Stimulated activated CD8-positive, alpha-beta memory T cell treated with anti-CD3 and anti-CD28 coated beads, Interleukin-7, amount 100 ng/mL, for 24 hours (primary cell): ENCODE measurements around the gene SMARCE1.

Experiments
- DNase-seq: peaks from one replicate; pipeline ENCODE4 v3.0.0-alpha.2; 2020; ENCODE audit warnings: low read depth

The SMARCE1 gene

DNA sequence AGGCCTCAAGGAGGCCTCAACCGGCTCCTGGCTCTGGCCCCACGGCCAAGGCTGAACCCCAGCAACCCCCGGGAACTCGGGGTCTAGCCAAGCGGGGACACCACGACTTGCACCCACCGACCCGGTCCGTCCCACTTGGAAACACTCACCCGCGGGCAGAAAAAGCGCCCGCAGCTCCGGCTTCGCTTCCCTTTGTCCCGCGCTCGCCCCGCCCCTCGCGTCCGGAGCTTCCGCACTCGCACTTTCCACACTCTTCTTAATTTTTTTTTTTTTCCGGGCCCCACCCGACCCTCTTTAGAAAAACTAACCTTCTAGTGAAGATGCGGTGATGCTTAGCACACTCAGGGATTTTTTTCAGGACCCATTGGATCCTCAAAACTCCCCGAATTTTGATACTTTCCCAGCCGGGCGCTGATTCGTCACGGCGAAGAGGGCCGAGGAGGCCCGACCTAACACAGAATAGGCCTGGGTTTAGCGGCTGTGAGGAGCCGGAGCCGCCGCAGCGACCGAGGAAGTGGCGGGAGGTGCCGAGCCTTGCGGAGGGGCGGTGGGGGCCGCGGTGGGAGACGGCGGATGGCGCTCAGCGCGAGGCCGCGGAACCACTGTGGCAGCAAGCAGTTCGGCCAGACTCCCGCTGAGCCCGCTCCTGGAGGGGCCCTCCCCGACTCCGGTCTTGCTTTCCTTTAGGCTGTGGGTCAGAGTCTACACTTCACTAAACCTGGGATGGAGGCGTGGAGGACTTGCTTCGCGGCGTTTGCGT, at the start of gene SMARCE1:
SMARCE1 (minus strand) TSS at position 195 of the 760 bp plus-strand sequence. CDS start 2,016 bp downstream, outside the sequence.
- DNase-seq = peak; percentile 40

DNA sequence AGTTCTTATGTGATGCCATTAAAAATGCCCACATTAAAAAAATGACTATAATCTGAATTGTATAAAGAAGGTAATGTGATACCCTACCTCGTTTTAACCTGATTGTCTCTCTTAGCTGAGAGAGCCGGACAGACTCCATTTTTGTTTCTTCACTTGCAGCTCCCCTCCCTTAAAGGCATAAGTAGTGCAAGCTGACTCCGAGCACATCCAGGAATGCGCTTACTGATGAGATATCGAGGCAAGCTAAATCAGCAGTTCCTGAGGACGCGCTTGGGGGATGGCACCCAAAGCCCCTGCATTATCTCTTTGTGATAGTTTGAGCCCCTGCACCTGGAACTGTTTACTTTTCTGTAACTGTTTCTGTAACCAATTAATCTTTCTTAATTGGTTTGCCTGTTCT, 49.7 kb upstream of the SMARCE1 start:
- DNase-seq = no peak

DNA sequence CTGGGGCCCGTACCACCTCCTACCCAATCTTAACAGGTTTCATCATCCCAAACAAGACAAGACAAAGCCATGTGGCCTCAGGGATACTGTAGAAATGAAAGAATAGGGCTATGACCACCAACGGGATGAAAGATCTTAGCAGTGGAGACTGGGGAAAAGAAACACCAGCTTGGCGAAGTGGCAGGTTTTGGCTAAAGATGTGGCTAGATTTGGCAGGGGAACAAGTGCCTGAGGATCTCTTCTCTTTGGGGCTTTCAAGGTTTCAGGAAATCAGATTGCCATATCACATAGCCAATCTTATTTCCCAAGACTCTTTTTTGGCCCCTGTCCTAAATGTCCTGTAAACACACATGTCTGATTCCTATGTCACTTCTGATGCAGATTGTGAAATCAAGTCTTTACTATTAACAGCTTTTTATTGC, 49.0 kb upstream of the SMARCE1 start:
- no peak for DNase-seq

DNA sequence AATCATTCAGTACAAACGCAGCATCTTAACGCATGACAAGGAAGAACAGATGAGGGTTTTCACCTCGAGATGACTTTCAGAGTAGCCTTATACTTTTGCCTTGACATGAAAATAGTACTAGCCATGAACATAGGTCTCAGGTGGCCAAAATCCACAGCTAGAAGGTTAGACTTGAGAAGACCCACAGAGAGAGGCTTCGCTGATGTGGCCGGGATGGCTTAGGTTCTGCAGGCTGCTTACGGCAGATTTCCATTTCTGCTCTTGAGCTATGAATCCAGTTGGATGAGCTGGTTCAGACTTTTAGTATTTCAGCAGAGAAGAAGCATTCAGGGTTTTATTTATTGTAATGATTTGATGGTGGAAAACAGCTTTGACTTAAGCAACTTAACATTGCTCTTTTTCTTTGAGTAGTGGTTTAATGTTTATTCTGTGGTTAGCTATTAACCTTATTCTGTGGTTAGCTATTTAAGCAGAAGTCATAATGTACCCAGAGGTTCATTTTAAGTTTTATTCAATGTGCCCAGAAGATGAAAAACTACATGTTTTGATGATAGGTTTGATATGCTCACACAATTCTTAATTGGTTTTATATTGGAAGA, 48.4 kb upstream of the SMARCE1 start:
- DNase-seq = no peak

DNA sequence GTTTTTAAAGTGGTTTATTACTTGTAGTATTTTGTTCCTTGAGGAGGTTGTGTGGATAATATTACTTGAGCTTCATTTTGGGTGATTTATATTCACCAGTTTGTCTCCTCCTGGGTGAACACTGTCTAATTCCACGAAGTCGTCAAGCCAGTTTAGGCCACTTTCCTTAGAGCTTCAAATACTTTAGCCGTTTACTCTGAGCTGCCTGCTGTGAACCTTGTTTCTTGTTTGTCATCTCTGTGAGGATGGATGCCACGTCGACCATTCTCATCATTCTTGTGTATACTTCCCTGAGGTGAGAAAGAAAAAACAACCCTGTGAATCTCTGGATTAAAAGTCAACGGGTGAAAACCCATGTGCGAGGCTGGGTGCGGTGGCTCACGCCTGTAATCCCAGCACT, 47.0 kb upstream of the SMARCE1 start:
- no peak for DNase-seq

DNA sequence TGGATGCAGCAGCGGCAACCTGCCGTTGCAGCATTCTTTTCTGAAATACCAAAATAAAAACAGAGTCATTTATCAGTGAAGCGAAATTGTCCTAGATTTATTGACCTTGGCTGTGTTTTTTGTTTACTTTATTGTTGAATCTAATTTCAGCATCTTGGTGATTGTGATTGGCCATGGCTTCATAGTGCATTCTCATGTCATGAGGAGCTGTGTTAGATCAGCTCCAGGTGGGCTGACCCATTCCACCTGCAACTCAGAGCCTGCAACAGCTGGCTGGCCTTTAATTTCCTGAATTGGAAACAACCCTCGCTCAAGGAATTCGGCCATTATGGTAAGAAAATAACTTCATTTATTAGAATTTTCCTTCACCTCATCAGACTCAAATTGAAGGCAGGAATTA, 39.5 kb upstream of the SMARCE1 start:
- DNase-seq = no peak

DNA sequence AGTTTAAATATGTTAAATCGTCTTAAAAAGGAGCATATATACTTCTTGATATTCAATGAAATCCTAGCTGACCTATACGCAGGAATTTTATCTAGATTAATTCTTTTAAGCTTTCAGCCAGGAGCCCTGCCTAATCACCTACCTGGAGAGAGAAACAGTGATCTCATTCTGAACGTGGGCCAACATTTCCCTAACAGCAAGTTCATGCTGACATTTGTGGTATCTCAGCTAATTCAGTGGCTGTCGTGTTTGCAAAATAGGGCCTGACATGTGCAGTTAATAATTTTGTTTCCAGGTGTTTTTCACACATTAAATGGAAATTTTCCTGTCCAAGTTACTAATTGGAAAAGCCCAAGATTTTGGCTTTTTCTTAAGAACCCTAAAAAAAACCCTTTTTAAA, 38.6 kb upstream of the SMARCE1 start:
- DNase-seq = no peak

DNA sequence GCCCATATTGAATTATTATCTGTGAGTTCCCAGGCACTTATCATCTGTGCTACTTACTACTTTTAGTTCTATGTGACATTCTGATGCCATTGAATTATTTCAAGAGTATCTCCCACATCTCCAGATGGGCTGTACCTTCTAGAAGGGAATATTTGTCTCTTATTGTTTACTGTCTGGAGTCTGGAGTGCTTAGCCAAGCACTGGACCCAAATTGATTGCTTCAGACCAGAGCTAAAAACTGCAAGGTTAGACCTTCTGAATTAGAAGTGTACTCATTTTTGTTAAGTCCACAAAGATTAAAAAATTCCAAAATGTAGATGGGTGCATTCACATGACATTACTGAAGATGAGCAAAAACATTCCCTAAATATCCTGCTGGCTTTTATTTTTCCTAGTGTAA, 33.4 kb upstream of the SMARCE1 start:
- DNase-seq = no peak

DNA sequence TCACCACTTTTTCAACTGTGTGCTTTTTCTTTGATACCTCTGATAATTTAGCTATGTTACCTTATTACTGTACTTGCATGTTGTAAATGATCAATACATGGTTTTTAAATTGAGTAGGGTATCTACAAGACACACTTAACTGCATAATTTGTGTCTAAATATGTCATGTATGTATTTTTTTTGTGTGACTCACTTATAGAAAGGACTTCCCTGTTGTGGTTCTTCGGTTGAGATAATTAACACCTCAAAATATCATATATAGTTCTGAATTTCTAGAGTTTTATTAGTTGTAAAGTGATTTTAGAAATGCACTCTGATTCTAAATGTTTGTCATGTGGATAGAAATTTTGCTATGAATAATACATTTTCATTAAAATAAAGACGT, 31.9 kb upstream of the SMARCE1 start:
- no peak for DNase-seq

DNA sequence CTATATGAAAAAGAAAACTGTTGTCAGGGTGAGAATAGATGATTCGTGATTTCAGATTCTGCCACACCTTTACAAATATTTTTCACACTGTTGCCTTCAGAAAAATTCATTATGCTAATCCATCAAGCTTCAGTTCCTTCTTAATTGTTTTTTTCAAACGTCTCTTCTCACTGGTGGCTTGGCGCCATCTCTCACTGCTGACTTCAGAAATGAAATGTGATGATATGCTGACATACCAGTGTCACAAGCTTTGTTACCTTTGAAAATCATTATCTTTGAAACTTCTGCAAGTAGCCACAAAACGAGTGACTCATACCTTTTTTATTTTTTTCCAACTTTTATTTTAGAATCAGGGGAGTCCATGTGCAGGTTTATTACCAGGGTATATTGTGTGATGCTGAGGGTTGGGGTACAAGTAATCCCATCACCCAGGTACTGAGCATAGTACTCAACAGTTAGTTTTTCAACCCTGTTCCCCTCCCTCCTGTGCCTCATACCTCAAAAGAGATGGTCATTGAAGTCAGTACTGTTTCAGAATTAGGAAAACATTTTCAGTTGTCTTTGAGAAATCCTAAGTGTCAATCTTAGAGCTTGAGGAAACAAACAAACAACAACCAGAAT, 31.4 kb upstream of the SMARCE1 start:
- DNase-seq = no peak

DNA sequence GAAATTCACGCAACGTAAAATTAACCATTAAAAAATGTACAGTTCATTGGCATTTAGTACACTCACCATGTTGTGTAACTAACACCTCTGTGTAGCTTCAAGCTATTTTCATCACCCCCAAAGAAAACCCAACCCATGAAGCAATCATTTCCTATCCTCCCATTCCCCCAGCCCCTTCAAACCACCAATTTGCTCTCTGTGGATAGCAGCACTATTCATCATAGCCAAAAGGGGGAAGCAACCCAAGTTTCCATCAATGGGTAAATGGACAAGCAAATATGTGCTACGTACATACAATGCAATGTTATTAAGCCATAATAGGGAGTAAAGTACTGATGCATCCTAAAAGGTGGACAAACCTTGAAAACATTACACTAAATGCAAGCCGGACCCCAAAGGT, 28.3 kb upstream of the SMARCE1 start:
- no peak for DNase-seq

DNA sequence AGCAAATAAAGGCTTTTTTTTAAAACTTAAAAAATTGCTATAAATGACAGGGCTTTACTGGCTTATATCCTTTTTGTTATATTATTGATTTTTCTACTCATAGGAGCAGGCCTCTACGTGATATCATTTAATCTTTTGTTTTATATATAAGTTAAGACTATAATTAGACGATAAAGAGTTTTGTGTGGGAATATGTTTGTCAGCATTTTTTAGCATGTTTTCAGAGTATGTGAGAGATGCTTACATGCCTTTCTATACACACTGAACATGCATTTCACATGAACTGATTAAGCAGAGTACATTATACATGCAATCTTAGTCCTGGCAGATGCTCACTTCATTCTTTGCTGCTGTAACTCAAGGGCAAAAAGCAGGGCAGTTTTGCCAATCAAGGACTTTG, 25.0 kb upstream of the SMARCE1 start:
- DNase-seq = no peak

DNA sequence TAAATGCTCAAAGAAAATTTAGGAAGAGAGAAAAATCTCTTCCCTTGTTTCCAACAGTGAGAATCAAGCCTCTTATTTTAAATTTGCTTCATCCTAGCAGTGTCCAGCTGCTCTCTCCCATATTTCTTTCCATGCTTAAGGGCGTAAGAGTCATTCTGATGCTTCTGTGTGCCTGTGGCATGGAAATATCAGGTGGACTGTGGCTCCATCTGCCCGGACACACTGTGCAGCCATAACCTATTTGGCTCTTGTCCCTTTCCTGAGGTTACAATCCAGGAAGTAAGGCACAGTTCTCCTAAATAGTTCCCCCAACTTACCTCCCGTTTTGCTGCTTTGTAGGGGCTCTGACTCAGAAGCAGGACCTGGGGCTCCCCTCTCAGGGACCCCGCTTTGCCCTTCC, 23.7 kb upstream of the SMARCE1 start:
- no peak for DNase-seq

DNA sequence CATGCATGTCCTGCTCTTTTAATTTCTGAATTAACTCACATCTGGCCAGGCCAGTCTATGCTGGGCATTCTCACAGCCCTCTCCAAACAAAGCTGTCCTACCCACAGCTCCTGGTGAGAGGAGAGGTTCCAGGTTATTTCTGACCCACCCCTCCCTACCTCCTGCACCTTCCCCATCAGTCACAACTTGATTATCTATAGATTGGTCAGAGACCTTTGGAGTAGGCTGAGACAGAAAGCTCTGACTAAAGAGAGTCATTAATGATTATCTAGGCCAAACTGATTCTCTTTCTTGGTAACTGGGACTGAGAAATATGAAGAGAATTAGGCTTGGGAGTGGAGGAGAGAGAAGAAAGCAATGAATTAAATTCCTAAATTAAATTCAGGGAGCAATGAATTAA, 18.7 kb upstream of the SMARCE1 start:
- DNase-seq = no peak

DNA sequence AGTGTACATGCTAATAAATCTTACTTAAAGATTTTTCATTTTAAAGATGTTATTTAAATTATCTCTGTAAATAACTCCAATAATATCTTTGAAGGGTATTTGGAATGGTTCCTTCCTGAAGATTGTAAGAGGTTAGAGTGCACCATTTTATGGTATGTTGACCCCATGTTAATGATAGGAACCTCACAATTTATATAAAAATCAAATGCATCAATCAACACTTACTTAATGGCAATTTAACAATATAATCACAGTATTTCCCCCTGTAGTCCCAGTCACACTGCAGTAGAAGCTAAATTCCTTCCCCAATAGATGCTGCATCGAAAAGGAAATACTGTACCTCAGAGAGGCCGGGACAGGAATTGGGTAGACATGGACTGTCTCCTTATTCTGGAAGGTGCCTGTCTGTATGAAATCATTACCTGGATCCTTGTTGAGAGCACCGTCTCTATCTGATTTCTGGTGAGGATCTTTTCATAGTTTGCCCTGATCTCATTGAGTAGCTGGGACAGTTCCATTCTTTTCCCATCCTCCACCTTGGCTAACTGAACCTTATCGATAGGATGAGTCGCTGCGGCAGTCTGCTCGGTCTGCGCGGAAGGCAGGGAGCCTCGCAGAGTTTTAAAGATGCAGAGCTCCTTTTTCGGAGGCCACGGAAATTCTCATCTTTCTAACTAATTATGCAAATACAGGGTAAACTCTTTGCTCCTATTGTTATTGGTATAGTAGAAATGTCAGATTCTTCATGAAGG, 17.1 kb upstream of the SMARCE1 start, which contains the start of gene KRT222:
KRT222 (minus strand) TSS at position 596 of the 752 bp plus-strand sequence; CDS start at position 518, 78 bp downstream.
- no peak for DNase-seq

DNA sequence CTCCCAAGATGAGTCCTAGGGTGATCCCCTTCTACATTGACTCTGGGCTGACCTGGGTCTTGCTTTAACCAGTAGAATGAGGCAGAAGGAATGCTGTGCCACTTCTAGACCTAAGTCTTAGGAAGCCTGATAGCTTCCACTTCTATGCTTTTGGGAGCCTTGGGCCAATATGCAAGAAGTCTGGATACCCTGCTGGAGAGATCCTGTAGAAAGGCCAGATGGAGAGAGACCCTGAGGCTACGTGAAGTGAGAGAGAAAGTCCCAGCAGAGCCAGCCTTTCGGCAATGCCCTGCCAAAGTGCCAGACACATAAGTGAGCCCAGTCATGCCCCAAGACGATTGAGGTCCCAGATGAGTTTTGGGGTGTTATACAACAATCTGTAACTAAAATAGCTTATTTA, 15.6 kb upstream of the SMARCE1 start:
- DNase-seq = no peak

DNA sequence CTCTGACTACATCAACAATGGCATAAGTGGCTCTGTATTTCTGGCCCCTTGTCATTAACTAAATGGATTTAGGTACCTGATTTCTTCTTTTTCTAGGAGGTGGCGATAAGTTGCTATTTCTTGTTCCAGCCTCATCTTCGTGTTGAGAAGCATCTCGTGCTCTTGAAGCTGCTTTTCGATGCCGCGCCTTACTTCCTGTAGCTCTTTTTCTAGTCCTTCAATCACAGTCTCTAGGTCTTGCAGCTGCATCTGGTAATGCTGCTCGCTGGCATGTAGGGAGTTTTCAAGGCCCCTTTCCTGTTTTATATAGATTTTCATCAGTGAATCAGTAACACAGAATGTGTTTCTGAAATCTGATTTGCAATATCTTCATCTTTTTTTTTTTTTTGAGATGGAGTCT, 12.3 kb upstream of the SMARCE1 start:
- no peak for DNase-seq

DNA sequence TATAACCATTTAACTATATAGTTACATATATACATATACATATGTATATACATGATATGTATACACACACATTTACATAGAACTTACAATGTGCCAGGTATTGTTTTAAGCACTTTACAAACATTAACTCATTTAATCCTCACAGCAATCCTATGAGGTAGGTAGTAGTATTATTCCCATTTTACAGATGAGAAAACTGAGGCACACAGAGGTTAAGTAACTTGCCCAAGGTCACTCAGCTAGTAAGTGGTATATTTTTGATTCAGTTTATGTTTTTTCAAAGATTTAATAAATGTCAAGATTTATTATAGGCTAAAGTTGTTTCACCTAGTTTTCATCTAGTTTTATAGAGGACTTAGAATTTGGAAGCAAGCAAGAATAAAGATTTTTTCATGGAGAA, 10.8 kb upstream of the SMARCE1 start:
- no peak for DNase-seq

DNA sequence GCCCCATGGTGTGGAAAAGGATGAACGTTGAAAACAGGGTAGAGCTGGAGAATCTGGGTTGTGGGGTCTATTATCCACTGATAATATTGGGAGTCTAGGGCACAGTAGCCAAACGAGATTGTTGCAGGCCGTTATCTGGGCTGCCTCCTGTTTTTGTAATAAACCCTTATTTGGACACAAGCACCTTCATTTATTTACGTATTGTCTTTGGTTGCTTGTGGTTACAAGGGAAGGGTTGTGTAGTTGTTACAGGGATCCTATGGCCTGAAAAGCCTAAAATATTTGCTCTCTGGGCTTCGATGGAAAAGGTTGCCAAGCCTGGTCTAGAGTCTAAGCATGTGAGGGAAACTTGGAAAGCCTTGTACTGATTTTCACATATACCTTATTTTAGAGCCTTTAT, 4.3 kb upstream of the SMARCE1 start:
- DNase-seq = no peak

DNA sequence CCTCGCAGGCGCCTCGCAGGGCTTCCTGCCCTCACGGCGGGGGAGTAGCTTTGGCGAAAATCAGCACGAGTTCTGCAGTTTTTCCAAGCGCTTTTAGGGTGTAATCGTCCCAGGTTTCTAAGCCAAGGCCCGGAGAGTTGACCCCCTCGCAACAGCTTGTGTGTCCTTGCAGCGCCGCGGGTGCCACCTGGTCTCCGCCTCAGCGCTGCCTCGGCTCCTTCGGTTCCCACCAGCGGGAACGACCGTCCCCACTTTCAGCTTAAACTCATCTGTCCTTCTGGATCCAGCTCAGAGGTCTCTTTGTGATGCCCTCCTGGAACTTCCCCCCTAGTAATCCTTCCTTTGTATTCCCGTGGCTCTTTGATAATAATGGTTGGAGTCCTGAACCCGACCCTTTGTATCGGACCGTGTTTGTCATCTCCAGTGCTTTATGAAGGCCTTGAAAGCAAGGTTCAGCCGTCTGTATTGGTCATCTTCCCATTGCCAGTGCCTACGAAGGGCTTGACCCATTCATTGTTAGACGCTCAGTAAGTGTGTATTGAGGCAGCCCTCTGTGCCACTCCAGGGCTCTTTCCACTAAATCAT, 858 bp upstream of the SMARCE1 start:
- no peak for DNase-seq

DNA sequence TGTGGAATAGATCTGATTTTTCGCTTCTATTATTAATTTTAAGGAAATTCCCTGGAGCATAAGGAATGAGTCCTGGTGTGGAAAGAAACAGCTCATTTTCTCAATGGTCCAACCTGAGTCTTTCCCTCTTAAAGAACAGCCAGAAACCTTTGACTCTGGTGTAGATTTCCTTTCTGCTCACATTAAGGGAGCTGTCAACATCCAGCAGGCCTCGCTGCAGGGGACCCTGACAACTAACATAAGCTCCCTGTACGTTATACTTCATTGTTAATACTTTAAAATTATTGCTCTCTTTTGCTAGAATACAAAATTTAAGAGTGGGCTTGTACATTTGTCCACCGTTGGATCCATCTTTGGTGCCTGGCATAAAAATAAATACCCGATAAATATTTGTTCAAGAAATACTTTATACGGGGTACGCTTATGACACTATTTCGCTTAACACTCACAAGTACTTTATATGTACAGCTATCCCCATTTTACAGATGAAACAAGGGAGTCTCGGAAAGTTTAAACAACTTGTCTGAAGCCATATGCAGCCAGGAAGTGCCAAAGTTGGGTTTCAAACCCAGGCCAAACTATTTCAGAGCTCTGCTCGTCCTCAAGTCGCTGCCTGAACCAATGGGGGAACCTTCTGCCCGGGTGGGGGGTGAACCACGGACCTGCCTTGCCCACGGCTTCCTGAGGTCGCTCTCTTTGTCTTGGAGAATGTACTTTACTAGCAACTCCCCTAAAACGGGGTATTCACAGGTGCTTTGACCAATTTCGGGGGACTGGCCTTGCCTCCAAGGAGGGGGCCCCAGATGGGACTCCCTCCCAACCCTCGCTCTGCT, 611 bp downstream of the SMARCE1 start:
- peak; percentile 13 for DNase-seq
